Activated T-helper 2 cell treated with anti-CD3 and anti-CD28 coated beads, Interferon-gamma antibody, Interleukin-2, Interleukin-4, amounts not matched to agents 10 μg/mL and 5 μg/mL and 100 μg/mL, durations not matched to agents 14 hours and 24 hours and 36 hours (primary cell): Measurements from ENCODE around the gene DSCAML1. TPM values are rescaled to one million over a fixed set of nuclear protein-coding genes. Genes with fewer than 3 reads are reported as not detected.

ENCODE experiments used
- total RNA-seq: library from RNA; stranded (reverse); gene quantifications from 2 replicates; pipeline ENCODE4 v1.2.3, GENCODE V29; 2022

Gene DSCAML1
- total RNA-seq, 1 donor from 2014 or later, result not detected

Other genes with a start within 250 kb of the DSCAML1 start
- 0.48 and 0.51 TPM in 2 replicates for gene FXYD2, start 27.5 kb upstream of the DSCAML1 start, total RNA-seq
- gene FXYD6, start 79.4 kb upstream of the DSCAML1 start, total RNA-seq, result 0.11 and 0.18 TPM in 2 replicates
- gene TMPRSS13, start 132.2 kb upstream of the DSCAML1 start, total RNA-seq, result 2.7 and 5.3 TPM in 2 replicates
- gene IL10RA, start 189.2 kb upstream of the DSCAML1 start, total RNA-seq, result 144 and 147 TPM in 2 replicates